Activated CD4-positive, alpha-beta T cell treated with anti-CD3 and anti-CD28 coated beads, Interleukin-2, amount 50 U/mL, for 48 hours (primary cell): ENCODE data around the gene MAP3K1.

ENCODE experiments used
- DNase-seq, 2 experiments: peaks; one replicate each; pipeline ENCODE4 v3.0.0-alpha.2; 2020

Gene MAP3K1

GRCh38 chr5:56913766-56914165 lies 98.4 kb downstream of the MAP3K1 start:
- no peak for DNase-seq

- DNase-seq = no peak
Observed at GRCh38 chr5:56914678-56915077, 99.3 kb downstream of the MAP3K1 start.

- no peak for DNase-seq
Observed at GRCh38 chr5:56917534-56917933, 102.2 kb downstream of the MAP3K1 start.

- no peak for DNase-seq
Observed at GRCh38 chr5:56918054-56918453, 102.7 kb downstream of the MAP3K1 start.

- DNase-seq = no peak
Observed at GRCh38 chr5:56919942-56920662, 104.8 kb downstream of the MAP3K1 start.

- no peak for DNase-seq
Observed at GRCh38 chr5:56922922-56923321, 107.6 kb downstream of the MAP3K1 start.

GRCh38 chr5:56934325-56934724 lies 119.0 kb downstream of the MAP3K1 start:
- no peak for DNase-seq

- DNase-seq = no peak
Observed at GRCh38 chr5:56938858-56939257, 123.5 kb downstream of the MAP3K1 start.

- DNase-seq = no peak
Observed at GRCh38 chr5:56941981-56942380, 126.6 kb downstream of the MAP3K1 start.
